Measurements from ENCODE around the gene FAM118B.

The FAM118B gene

GRCh38 chr11:126310200-126310991, 98.8 kb downstream of the FAM118B start:
- DNase-seq (ENCODE audit: low spot score): peak; percentile 51

DNA sequence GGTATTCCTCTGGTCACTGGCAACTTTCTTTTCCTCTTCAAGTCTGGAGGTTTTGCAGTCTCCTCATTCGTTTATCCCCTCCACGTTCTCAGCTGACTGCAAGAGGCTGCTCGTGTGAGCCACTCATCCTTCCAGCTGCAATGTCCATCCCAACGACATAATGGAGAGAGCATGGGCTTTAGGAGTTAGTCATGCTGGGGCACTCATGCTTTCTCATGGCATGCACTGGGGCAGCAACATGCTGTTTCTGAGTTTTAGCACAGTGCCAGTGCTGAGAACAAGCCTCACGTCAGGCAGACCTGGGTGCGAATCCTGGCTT, 99.4 kb downstream of the FAM118B start:
- DNase-seq (ENCODE audit: low spot score): no peak

GRCh38 chr11:126311401-126312291, 100.1 kb downstream of the FAM118B start:
- no peak for DNase-seq (ENCODE audit: low spot score)

Small RNA genes lying within 50 kb of the gene (small RNA-seq; reads per million reads assigned to genes)
- gene AP001893.2 (0 to 0.04 reads per million in 2 experiments), gene RN7SL351P (0 reads per million in 2 experiments), gene RNU4-86P (0 to 0.04 reads per million in 2 experiments)

Data from SK-N-DZ (cell line).